SIG-M5 treated with dmso at 0.1 percent for 504 hours (cell line): ENCODE data around the gene CIAO2B.
"Not testable (repeated sequence)": the region's sequence is repeated elsewhere in the genome, so short reads cannot be mapped to it uniquely, and the experiment has no call there.

Experiments used
- DNase-seq: peaks from one replicate; lab custom pipeline; 2025; ENCODE audit not compliant: unreplicated experiment; lab: John Stamatoyannopoulos, UW

Gene CIAO2B

DNA sequence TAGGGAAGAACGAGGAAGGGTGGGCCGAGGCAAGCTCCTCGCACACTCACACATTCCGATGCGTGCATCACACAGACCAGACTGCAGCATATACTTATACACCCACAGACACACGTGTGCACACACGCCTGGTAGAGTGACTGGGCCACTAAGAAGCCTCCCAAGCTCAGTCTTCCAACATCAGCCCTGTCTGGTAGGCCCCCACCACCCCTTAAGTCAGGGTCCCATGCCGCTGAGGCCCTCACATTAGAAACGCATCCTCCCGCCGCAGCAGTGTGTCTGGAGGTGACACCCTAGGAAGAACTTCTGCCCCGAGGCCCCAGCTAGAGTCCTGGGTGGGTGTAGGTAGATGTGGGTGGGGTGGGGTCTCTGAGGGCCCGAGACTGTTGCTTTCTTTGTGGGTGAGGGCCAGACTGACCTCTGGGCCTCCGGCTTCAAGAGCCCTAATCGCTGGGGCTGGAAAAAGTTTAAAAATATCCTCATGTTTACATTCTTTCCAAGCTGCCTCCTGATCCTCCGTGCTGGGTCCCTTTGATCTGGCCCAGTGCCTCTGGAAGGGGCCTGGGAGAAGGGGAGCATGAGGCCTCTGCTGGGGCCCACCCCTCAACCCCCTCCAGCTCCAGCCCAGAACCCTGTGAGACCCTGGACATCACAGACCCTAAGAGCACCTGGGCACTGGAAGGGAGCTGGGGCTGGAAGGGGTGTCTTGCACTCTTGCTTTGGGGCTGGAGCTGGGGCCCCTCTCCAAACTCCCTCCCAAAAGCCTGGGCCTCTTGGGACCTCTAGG, 29.2 kb downstream of the CIAO2B start:
- DNase-seq, result no peak

DNA sequence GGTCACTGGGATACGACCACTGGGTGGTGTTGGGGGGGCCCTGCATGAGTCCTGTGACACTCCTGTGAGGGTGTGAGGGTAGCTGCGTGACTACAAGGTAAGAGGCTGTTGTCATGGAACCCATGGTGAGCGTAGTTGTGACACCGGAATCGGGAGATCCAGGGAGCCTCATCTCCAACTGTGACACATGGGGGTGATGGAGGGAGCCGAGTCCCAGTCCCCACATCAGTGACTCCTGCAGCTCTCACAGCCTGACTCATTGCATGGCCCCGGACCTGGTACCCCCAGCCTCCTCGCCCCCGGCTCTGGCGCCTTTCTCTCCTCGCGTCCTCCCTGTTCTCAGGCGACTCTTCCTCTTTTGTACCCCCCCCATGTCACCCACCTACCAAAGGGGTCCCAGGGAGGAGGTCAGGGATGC, 29.8 kb downstream of the CIAO2B start:
- DNase-seq, result no peak

DNA sequence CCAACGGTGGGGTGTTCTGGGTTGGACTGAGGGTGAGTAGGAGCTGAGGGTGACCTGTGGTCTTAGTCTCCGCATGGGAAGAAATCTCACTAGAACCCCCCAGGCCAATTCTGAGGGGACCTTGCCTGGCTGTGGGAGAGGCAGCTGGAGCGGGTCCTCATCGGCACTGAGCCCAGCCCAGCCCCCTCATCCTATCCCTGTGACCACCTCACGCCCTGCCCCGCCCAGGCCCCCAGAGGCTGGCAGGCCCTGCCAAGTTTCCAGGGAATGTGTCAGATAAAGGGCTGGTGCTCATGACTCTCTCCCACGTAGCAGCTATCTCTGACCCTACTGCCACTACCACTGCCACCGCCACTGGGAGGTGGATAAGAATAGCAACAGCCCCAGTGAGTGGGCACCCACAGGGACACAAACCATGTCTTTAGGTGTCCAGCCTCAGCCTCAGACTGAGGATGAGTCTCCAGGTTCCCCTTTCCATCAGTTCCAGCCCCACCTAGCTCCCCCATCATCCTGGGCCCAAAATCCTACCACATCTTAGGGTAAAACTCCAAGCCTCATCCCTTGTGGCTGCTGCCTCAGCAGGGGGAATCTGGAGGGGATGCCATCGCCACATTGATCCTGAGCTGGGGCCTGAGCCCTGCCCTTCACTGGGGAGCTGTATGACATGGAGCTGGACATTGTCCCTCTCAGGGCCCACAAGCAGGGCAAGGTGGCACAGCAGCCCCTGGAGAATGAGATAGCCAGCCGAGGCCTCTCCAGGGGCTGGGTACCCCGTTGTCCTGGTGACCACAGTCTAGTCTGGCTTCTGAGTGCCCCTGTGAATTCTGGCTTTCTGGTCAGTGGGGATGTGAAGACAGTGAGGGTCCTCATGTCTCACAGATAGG, 30.4 kb downstream of the CIAO2B start:
- DNase-seq, result no peak

DNA sequence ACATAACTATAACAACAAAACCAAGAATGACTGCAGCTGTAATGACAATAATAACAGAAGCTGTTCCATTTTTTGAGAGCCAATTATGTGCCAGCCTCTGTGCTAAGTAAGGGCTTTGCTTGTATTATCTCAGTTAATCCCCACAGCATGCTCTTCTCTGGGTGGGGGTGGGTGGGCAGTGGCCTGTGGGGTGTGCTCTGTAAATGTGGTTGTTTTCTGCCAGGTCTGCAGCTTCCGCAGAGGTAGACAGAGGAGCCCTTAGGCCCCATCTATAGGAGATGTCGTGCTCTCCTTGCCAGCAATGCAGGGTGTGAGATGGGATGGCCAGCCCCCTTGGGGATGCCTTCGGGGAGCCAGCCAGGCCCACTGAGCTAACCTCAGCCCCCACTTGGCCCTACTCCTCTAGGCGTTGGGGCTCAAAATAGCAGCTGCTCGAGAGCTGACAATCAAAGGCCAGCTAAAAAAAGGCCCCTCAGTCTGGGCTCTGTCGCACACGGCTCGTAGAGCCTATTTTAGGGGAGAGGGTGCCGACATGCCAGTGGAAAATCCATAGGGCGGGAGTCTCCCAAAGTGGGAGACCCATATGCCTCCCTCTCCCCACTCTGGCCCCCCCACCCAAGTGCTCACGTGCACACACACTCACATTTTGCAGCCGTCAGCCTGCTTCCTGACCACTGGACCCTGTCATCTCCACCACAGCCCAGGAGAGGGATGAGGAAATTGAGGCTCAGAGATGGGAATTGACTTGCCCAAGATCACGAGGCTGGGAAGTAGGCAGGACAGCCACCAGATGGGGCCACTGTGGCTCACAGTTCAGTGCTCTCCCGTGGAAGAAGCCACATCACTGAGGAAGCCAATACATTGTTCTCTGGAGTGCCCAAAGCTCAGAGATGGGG, 31.3 kb downstream of the CIAO2B start:
- DNase-seq, result no peak

DNA sequence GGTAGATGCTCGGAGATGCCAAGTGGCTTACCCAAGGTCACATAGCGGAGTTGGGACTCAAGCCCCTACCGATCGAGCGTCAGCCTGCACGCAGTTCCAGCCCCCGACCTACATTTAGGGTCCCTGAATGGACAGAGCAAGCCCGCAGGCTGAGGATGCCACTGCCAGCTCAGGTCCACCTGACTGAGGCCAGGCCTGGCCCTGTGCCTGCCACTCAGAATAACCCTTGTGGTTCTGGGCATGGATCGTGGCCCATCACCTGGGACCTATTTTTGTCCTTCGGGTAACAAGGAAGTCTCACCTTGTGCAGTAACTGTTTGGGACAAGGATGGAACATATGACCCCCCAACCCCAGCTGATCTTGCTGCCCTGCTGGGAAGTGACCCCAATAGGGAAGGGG, 32.6 kb downstream of the CIAO2B start:
- DNase-seq, result no peak

DNA sequence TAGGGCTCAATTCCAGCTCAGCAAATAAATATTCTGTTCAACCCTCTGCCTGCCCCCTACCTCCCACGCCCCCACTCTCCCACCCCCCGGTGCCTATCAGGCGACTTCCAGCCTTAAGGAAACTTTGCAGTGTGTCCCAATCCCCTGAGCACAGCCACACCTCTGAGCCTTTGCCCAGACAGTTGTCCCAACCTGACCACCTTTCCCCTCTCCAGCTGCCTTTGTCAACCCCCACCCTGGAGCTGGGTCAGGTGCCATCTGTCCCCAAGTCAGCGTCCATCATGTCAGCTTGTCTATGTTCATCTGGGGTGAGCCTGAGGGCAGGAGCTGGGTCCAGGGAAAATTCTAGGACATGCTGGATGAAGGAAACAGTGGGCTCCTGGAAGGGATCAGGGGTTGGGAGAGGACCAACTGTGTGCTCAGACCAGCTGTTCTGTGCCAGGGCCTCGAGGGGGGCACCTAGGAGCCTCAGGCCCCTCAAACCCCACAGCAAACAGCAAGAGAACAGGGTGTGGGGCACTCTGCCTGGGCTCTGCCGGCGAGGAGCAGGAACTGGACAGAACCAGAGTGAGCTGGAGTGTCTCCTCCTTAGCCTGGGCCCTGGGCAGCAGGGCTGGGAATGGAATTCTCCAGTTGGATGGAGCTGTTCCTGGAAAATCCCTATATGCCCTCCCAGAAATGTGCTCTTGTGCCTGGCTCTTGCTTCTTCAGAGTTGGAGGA, 33.3 kb downstream of the CIAO2B start:
- no peak for DNase-seq

DNA sequence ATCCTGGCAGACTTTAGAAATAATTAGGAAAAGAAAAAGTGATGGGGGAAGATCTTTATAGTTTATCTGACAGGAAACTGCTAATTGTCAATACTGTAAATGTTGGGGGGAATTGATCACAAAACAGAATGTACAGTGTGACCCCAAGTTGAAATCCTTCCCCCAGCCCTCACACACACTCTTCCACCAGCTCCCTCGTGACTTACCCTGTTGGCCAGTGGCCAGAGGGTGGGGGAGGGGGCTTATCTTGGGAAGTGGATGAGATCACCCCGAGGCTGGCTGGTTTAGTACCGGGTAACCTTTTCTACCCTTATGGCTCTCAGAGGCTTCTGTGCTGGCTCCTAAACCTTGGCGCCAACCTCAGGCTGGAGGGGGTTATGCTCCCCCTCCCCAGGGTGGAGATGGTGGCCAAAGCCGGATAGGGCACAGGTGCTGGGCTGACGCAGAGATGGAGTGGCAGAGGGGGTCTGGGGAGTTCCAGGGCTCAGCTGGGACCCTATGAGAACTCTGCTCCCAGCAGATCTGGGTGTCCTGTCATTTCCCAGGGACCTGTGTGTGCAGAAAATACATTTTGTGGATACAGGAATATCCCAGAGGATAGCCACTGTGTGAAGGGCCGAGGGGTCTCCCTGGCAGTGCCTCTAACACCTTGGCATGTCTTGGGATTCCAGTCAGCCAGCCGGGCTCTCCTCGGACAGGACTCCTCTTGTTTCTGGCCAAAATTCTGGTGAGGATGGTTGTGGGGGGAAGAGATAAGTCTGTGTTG, 34.1 kb downstream of the CIAO2B start:
- no peak for DNase-seq

DNA sequence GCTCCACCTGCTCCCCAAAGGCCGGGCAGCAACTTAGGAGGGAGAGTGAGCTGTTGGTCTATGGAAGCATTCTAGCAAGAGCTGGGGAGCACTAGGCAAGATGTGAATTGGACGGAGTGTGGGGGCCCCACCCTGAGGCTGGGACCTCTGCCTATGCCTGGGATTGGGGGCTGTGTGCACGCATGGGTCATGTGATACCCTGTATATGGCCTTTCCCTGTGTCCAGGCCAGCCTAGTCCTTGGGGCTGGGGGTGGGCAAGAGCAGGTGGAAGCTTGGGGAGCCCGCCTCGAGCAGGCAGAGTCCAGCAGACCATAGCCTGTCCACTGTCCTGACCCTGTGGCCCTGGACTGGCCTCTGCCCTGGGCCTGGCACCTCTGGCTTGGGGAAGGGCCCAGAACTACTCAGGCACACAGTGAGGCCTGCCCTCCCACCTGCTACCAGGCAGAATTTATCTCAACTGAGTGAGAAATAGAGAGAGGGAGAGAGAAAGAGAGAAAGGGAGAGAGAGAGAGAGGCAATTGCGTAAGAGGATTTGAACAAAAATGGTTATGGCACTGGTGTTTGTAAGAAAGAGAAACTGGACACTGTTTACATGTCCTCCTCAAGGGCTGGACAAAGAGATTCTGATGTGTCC, 34.8 kb downstream of the CIAO2B start:
- no peak for DNase-seq

DNA sequence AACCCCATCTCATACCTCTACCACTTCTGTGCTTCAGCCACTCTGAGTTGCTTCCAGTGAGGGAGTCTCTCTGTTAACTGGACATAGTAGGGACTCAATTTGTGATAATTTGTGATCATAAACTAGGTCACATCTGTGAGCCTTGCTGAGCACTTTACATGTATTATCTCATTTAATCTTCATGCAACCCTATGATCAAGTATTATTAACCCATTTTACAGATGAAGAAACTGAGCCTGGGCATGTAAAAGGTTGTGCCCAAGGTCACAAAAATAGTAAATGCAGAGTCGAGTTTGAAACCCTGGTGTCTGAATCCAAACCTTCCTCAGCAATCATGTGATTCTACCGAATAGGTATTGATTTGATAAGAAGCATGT, 35.3 kb downstream of the CIAO2B start:
- DNase-seq, result no peak

DNA sequence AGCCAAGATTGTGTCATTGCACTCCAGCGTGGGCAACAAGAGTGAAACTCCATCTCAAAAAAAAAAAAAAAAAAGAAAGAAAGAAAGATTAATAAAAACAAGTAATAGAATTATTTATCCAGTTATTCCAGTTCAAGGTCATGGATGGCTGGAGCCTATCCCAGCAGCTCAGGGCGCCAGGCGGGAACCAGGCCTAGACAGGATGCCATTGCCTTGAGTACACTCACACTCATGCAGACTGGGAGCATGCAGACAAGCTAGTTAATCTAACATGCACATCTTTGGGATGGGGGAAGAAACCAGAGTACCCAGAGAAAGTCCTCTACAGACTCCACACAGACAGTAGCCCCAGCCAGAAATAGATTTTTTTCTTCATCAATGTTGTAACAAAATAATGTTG, 36.0 kb downstream of the CIAO2B start:
- no peak for DNase-seq

DNA sequence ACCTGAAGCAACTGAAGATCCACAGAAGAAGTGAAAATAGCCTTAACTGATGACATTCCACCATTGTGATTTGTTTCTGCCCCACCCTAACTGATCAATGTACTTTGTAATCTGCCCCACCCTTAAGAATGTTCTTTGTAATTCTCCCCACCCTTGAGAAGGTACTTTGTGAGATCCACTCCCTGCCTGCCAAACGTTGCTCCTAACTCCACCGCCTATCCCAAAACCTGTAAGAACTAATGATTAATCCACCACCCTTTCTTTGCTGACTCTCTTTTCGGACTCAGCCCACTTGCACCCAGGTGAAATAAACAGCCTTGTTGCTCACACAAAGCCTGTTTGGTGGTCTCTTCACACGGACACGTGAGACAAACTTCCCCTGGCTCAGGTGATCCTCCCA, 37.5 kb downstream of the CIAO2B start:
- not testable (repeated sequence) for DNase-seq

DNA sequence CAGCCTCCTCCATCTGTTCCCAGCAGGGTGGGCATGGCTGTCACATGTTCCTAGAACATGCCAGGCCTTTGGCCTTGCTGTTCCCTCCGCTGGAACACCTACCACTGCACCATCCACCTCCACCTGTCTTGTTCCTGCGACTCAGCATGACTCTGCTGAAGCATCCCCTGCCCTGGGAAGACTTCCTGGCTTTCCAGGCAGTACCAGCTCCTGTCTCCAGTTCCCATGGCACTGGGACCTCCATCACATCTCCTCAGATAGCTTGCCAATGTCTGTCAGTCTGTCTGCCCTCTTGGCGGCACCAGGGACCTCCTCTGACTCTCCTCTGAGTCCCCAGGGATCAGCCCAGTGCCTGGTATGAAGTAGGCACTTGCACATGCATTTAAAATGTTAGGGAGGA, 38.2 kb downstream of the CIAO2B start:
- no peak for DNase-seq

DNA sequence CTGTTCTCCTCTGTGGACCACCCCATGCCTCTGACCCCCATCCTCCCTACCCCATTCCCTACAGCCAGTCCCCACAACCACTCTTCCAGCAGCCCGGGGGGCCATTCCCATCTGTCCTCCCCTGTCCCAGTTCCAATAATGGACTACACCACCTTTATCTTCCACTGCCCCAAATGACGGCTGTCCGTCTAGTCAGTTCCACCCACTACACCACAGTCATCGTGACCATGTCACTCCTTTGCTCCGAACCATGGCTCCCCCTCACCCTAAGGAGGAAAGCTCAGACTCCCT, 38.6 kb downstream of the CIAO2B start:
- no peak for DNase-seq

DNA sequence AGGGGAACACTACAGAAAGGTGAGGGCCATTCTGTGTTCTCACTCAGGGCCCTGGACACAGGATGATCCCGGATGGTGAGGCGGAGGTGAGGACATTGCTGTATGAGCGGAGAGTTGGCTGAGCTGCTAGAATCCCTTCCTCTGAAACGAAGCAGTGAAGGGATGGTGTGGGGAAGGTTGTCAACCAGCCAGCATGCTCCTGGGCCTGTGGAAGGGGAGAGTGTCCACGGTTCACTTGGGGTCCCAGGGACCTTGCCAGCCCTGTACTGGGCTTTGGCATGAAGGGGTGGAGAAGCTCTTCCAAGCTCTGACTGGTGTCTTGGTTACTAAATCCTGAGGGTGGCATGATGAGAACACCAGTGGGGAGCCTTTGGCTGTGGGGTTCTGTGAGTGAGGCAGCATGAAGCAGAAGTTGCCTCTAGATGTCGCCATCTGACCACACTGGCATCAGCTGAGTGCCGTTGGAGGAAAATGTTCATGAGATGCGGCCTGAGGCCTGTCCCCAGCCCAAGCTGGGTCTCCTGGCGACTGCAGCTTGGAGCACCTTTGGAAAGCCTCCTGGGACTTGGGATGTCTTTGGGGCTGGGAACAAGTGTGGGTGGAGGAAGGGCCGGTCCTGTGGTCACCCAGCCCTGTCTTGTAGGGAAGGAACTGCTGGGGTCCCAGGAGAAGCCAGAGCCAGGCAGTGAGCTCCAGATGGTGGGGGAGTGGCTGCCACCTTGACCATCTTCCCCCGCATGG, 39.1 kb downstream of the CIAO2B start:
- DNase-seq, result peak; percentile 57

DNA sequence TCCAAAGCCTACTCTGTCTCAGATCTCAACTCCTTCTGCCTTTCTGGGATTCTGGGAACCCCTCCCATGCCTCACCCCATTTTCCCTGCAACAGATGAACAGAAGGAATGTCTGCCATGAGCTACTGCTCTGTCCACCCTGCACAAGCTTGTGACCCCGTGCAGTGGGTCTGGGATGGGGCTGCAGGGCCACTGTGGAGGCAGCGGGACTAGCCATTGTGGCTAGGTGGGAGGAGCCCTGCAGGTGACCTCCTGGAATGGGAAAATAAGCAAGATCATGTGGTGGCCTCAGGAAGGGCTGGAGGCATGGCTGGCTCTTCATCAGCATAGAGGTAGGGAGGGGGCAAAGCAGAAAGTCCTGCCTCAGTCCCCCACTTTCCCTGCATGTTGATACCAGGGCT, 40.1 kb downstream of the CIAO2B start:
- DNase-seq, result no peak

DNA sequence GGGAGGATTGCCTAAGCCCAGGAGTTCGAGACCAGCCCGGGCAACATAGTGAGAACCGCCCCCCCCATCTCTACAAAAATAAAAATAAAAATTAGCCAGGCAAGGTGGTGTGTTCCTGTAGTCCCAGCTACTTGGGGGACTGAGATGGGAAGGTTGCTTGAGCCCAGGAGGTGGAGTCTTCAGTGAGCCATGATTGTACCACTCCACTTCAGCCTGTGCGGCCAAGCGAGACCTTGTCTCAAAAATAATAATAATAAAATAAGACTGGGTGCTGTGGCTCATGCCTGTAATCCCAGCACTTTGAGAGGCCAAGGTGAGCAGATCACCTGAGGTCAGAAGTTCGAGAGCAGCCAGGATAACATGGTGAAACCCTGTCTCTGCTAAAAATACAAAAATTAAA, 42.4 kb downstream of the CIAO2B start:
- no peak for DNase-seq

DNA sequence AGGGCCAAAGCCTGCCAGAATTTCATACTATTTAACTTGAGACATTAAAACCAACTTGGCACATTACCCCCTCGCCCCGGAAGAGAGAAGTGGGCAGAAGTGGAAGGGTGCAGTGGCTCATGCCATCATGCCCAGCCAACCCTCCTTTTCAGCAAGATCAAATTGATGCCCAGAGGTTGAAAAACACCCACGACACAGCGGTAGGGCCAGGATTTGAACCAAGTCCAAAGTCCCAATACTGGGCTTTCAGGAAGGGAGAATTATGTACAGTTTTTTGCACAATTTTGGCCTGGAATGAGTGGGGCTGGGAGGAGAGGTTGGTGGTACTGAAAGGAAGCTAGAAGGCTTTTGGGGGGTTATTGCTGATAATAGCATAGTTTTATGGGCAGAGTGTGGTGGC, 42.8 kb downstream of the CIAO2B start:
- no peak for DNase-seq

DNA sequence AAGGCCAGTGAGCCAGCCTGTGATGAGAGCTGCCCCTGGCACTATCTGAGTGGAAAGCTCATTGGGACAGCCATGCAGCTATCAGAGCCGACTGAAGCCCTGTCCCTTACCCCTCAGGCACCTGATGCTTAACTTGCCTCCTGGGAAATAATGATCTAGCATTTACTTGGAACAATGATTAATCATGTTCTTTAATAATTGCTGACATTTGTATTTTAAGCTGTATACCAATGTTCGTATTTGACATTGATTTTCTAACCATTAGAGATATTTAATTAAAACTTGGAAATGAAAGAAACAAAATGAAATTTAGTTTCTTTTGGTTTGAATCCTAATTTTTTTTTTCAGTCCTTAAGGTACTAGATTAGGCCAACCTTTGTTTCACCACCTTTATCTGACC, 43.4 kb downstream of the CIAO2B start:
- no peak for DNase-seq

DNA sequence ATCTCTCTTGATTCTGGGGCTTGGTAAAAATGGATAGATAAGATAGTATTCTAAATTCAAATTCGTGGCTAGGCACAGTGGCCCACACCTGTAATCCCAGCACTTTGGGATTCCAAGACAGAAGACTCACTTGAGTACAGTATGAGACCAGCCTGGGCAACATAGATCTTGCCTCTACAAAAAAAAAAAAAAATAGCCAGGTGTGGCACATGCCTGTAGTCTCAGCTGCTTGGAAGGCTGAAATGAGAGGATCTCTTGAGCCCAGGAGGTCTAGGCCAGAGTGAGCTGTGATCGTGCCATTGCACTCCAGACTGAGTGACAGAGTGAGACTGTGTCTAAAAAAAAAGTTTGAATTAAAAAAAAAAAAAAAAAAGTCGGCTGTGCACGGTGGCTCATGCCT, 44.6 kb downstream of the CIAO2B start:
- no peak for DNase-seq
